ENCODE results near the gene SP3.

Gene SP3

GRCh38 chr2:173942861-173943523 is 22.2 kb downstream of the SP3 start:
- H3K79me2 ChIP-seq (ENCODE audit: control insufficient read depth, insufficient read depth, low read length, unreplicated experiment), result peaks cover 94% of the 10 kb centered on the region
- H2AFZ ChIP-seq (ENCODE audit: low read length, unreplicated experiment), result no peak overlapping the region
- peaks cover 52% of the 10 kb centered on the region for H3K4me1 ChIP-seq (ENCODE audit: control insufficient read depth, insufficient read depth, low read length, unreplicated experiment)
- H3K27me3 ChIP-seq (ENCODE audit: insufficient read depth, low read length), result no peaks in the 10 kb centered on the region
- H3K36me3 ChIP-seq (ENCODE audit: insufficient read depth, low read length), result no peaks in the 10 kb centered on the region; the same call in 1 of the 2 replicates
- no peak overlapping the region for H3K27ac ChIP-seq (ENCODE audit: low read depth, low read length)
- H3K4me3 ChIP-seq (ENCODE audit: low read depth, low read length), result no peak overlapping the region

GRCh38 chr2:173941567-173941966 is 23.6 kb downstream of the SP3 start:
- Histone ChIP-seq H3K36me3 (ENCODE audit: insufficient read depth, low read length) (no peaks in the 10 kb centered on the region), H3K4me1 (ENCODE audit: control insufficient read depth, insufficient read depth, low read length, unreplicated experiment) (peaks cover 56% of the 10 kb centered on the region), H3K27me3 (ENCODE audit: insufficient read depth, low read length) (no peaks in the 10 kb centered on the region), H2AFZ (ENCODE audit: low read length, unreplicated experiment) (no peak overlapping the region), H3K79me2 (ENCODE audit: control insufficient read depth, insufficient read depth, low read length, unreplicated experiment) (peaks cover 94% of the 10 kb centered on the region), H3K4me3 (ENCODE audit: low read depth, low read length) (no peak overlapping the region), H3K27ac (ENCODE audit: low read depth, low read length) (peak overlapping the region; percentile 81)

GRCh38 chr2:173940208-173941020 is 24.8 kb downstream of the SP3 start:
- H2AFZ ChIP-seq (ENCODE audit: low read length, unreplicated experiment), result no peak overlapping the region
- peaks cover 56% of the 10 kb centered on the region for H3K4me1 ChIP-seq (ENCODE audit: control insufficient read depth, insufficient read depth, low read length, unreplicated experiment)
- peaks cover 95% of the 10 kb centered on the region for H3K79me2 ChIP-seq (ENCODE audit: control insufficient read depth, insufficient read depth, low read length, unreplicated experiment)
- H3K27me3 ChIP-seq (ENCODE audit: insufficient read depth, low read length), result no peaks in the 10 kb centered on the region
- H3K36me3 ChIP-seq (ENCODE audit: insufficient read depth, low read length), result no peaks in the 10 kb centered on the region
- no peak overlapping the region for H3K4me3 ChIP-seq (ENCODE audit: low read depth, low read length)
- H3K27ac ChIP-seq (ENCODE audit: low read depth, low read length), result peak overlapping the region; percentile 81

GRCh38 chr2:173938700-173939384 is 26.3 kb downstream of the SP3 start:
- H2AFZ ChIP-seq (ENCODE audit: low read length, unreplicated experiment), result no peak overlapping the region
- 0 out of 2 replicates have a peak overlapping the region, but pooled peaks have one; percentile 1 for H3K27ac ChIP-seq (ENCODE audit: low read depth, low read length)
- no peaks in the 10 kb centered on the region for H3K36me3 ChIP-seq (ENCODE audit: insufficient read depth, low read length)
- peaks cover 96% of the 10 kb centered on the region for H3K79me2 ChIP-seq (ENCODE audit: control insufficient read depth, insufficient read depth, low read length, unreplicated experiment)
- peaks cover 51% of the 10 kb centered on the region for H3K4me1 ChIP-seq (ENCODE audit: control insufficient read depth, insufficient read depth, low read length, unreplicated experiment)
- H3K4me3 ChIP-seq (ENCODE audit: low read depth, low read length), result no peak overlapping the region
- H3K27me3 ChIP-seq (ENCODE audit: insufficient read depth, low read length), result no peaks in the 10 kb centered on the region

GRCh38 chr2:173935305-173935704 is 29.9 kb downstream of the SP3 start:
- H3K36me3 ChIP-seq (ENCODE audit: insufficient read depth, low read length), result no peaks in the 10 kb centered on the region; the same call in 1 of the 2 replicates

GRCh38 chr2:173934895-173935294 is 30.3 kb downstream of the SP3 start:
- peaks cover 87% of the 10 kb centered on the region for H3K79me2 ChIP-seq (ENCODE audit: control insufficient read depth, insufficient read depth, low read length, unreplicated experiment)

More at GRCh38 chr2:173935305-173935704, 29.9 kb downstream of the SP3 start:
- no peak overlapping the region for H2AFZ ChIP-seq (ENCODE audit: low read length, unreplicated experiment)
- no peaks in the 10 kb centered on the region for H3K27me3 ChIP-seq (ENCODE audit: insufficient read depth, low read length)
- peaks cover 24% of the 10 kb centered on the region for H3K4me1 ChIP-seq (ENCODE audit: control insufficient read depth, insufficient read depth, low read length, unreplicated experiment)
- H3K27ac ChIP-seq (ENCODE audit: low read depth, low read length), result no peak overlapping the region
- H3K4me3 ChIP-seq (ENCODE audit: low read depth, low read length), result no peak overlapping the region
- H3K79me2 ChIP-seq (ENCODE audit: control insufficient read depth, insufficient read depth, low read length, unreplicated experiment), result peaks cover 87% of the 10 kb centered on the region

GRCh38 chr2:173931751-173932150 is 33.4 kb downstream of the SP3 start:
- Histone ChIP-seq H3K4me3 (ENCODE audit: low read depth, low read length) (no peak overlapping the region), H3K79me2 (ENCODE audit: control insufficient read depth, insufficient read depth, low read length, unreplicated experiment) (peaks cover 86% of the 10 kb centered on the region), H3K36me3 (ENCODE audit: insufficient read depth, low read length) (peaks cover 9% of the 10 kb centered on the region), H3K27ac (ENCODE audit: low read depth, low read length) (no peak overlapping the region), H2AFZ (ENCODE audit: low read length, unreplicated experiment) (no peak overlapping the region), H3K27me3 (ENCODE audit: insufficient read depth, low read length) (no peaks in the 10 kb centered on the region), H3K4me1 (ENCODE audit: control insufficient read depth, insufficient read depth, low read length, unreplicated experiment) (no peaks in the 10 kb centered on the region)

More at GRCh38 chr2:173934895-173935294, 30.3 kb downstream of the SP3 start:
- no peak overlapping the region for H3K4me3 ChIP-seq (ENCODE audit: low read depth, low read length)
- no peak overlapping the region for H3K27ac ChIP-seq (ENCODE audit: low read depth, low read length)
- H2AFZ ChIP-seq (ENCODE audit: low read length, unreplicated experiment), result no peak overlapping the region
- H3K27me3 ChIP-seq (ENCODE audit: insufficient read depth, low read length), result no peaks in the 10 kb centered on the region
- no peaks in the 10 kb centered on the region; the same call in 1 of the 2 replicates for H3K36me3 ChIP-seq (ENCODE audit: insufficient read depth, low read length)
- peaks cover 20% of the 10 kb centered on the region for H3K4me1 ChIP-seq (ENCODE audit: control insufficient read depth, insufficient read depth, low read length, unreplicated experiment)

GRCh38 chr2:173929441-173929840 is 35.7 kb downstream of the SP3 start:
- Histone ChIP-seq H3K36me3 (ENCODE audit: insufficient read depth, low read length) (peaks cover 16% of the 10 kb centered on the region), H3K27ac (ENCODE audit: low read depth, low read length) (no peak overlapping the region), H3K79me2 (ENCODE audit: control insufficient read depth, insufficient read depth, low read length, unreplicated experiment) (peaks cover 84% of the 10 kb centered on the region), H3K4me1 (ENCODE audit: control insufficient read depth, insufficient read depth, low read length, unreplicated experiment) (peaks cover 9% of the 10 kb centered on the region), H3K27me3 (ENCODE audit: insufficient read depth, low read length) (no peaks in the 10 kb centered on the region), H3K4me3 (ENCODE audit: low read depth, low read length) (no peak overlapping the region), H2AFZ (ENCODE audit: low read length, unreplicated experiment) (no peak overlapping the region)

GRCh38 chr2:173926875-173927274 is 38.3 kb downstream of the SP3 start:
- H3K4me3 ChIP-seq (ENCODE audit: low read depth, low read length), result no peak overlapping the region
- H2AFZ ChIP-seq (ENCODE audit: low read length, unreplicated experiment), result no peak overlapping the region
- H3K27ac ChIP-seq (ENCODE audit: low read depth, low read length), result no peak overlapping the region
- H3K4me1 ChIP-seq (ENCODE audit: control insufficient read depth, insufficient read depth, low read length, unreplicated experiment), result peaks cover 24% of the 10 kb centered on the region
- H3K79me2 ChIP-seq (ENCODE audit: control insufficient read depth, insufficient read depth, low read length, unreplicated experiment), result peaks cover 87% of the 10 kb centered on the region
- H3K36me3 ChIP-seq (ENCODE audit: insufficient read depth, low read length), result peaks cover 16% of the 10 kb centered on the region
- no peaks in the 10 kb centered on the region for H3K27me3 ChIP-seq (ENCODE audit: insufficient read depth, low read length)

- Histone ChIP-seq H3K79me2 (ENCODE audit: control insufficient read depth, insufficient read depth, low read length, unreplicated experiment) (peaks cover 85% of the 10 kb centered on the region), H3K4me3 (ENCODE audit: low read depth, low read length) (no peak overlapping the region), H3K36me3 (ENCODE audit: insufficient read depth, low read length) (peaks cover 15% of the 10 kb centered on the region), H3K27ac (ENCODE audit: low read depth, low read length) (no peak overlapping the region), H2AFZ (ENCODE audit: low read length, unreplicated experiment) (no peak overlapping the region), H3K4me1 (ENCODE audit: control insufficient read depth, insufficient read depth, low read length, unreplicated experiment) (peaks cover 24% of the 10 kb centered on the region), H3K27me3 (ENCODE audit: insufficient read depth, low read length) (no peaks in the 10 kb centered on the region)
Measured at GRCh38 chr2:173924285-173924684, 40.9 kb downstream of the SP3 start.

Measured in ACC112 (cell line).